NCI-H748 (cell line): Measurements from ENCODE around the gene KCNJ15.
"Not testable (repeated sequence)": the region's sequence is repeated elsewhere in the genome, so short reads cannot be mapped to it uniquely, and the experiment has no call there.

Experiments
- DNase-seq: peaks from one replicate; lab custom pipeline; 2025; ENCODE audit not compliant: unreplicated experiment; lab: John Stamatoyannopoulos, UW

The KCNJ15 gene

DNA sequence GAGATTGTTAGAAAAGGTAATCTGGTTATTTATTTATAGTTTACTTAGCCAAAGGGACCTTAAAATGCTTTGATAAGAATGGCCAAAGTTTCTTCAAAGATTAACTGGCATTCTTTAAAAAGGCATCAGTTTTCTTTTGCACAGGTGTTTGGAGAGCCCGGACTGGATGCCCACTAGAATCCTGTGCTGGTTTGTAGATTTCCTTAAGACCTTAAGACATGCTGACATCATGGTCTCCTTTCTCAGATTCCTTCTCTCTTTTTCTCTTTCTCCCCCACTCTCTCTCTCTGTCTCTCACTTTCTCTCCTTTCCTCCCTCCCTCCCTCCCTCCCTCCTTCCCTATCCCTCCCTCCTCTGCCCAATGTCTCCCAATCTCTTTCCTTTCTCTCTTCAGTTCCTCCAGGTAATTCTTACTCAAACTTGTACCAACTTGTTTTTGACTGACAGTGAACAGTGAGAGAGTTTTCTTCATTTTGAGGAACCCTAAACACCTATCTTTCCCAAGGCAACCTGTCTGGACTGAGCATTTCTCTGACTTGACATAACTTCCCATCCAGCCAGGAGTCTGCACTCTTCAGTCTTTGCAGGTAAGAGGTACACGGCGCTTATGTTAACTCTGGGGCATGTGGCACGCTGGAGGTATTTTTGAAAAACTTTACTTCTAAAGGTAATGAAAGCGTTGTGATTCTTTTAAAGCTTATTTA lies at the start of gene KCNJ15:
Gene KCNJ15 (plus strand): TSS at position 393 of the 704 bp plus-strand sequence. CDS start 42,271 bp downstream, outside the sequence.
- DNase-seq = no peak

DNA sequence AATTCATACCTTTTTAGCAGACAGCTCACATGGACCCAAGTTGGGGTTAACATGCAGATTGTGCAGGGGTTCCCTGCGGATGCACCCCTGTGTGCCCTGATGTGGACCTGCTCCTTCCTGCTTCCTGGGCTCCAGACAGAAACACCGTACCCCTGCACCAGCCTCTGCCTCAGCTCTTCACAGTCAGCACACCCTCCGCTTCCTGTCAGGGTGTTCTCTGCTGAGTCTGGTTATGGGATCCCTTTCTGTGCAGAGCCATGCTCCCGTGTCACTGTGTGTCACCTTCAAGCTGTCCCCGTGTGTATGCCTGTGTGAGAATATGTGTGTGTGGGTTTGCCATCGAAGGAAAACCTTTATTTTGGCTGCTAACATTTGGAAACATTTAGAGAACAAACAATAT lies 48.7 kb upstream of the KCNJ15 start:
- peak; percentile 35 for DNase-seq

DNA sequence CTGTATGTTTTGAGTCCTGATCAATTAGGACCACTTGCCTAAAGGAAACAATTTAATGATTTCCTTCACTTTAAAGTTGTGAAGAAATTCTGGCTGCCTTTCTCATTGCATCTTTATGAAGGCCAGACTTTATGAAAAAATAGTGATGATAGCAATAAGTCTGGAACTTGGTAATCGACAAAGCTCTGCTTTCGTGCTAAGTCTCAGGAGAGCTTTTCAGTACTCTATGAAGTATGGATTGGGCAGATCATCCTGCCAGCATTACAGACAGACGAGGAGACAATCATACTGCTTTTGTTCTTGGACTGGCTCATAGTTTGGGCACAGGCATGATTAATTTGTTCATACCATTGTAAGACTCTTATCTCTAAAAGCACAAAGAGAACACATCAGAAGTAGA lies 45.5 kb upstream of the KCNJ15 start:
- no peak for DNase-seq

DNA sequence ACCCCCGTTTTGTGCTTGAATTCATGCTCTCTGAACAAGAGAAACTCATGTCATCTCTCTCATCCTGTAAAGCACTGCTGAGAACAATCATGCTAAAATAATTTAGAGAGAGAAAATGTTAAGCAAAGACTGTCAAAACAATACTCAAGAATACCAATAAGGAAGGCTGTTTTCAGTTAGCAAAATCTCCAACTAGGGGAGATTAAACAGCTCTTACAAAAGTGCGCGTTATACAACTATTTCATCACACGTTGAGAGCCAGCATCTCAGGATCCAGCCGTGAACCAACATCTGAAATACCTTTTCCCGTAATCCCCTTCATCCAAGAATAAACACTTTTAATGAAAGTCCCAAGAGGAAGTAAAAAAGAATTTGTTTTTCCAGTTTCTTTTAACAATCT lies 44.1 kb upstream of the KCNJ15 start:
- no peak for DNase-seq

DNA sequence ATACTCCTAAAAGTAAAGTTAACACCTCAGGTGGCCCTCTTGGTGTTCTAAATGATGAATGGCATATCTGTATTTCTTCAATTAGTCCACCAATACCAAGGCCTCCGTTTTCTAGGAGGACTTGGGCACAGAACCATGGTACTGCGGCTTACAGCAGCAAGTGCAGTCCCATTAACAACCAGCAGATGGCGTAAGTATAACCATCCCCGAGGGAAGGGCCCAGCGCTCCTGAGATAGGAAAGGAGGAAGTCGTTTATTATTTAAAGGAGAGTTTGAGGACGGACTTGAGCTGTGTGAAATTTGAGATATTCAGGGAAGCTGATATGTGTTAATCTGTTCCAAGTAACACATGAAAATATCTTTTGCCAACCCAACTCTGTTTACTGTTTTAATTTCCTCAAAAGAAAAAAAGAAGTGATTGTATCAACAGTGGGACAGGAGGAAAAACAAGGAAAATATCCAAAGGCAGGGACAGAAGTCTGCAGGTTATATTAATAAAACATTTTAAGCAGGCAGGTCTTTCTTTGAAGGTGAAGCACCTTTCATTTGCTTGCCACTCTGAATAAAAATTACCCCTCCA lies 37.7 kb upstream of the KCNJ15 start:
- DNase-seq = peak; percentile 74

DNA sequence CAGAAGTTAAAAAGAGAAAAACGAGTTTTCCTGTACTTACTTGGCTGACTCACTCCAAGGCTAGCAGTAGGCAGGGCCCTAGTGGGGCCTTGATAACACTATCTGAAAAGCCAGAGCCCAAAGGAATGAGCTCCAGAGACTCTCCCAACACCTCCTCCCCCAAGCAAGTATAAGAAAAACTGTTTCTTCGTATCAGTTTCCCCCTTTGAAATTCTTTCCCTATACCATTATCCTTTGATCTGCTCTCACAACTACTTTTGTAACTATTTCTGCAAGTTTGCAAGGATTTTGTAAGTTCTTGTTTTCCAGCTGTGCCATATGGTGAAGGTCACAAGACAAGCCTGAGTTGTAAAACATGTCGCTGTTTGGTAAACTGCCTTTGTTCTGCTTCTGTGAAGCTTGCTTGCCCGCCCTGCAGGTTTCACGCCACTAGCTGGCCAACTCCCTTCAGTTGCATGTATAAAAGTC lies 36.5 kb upstream of the KCNJ15 start:
- no peak for DNase-seq

DNA sequence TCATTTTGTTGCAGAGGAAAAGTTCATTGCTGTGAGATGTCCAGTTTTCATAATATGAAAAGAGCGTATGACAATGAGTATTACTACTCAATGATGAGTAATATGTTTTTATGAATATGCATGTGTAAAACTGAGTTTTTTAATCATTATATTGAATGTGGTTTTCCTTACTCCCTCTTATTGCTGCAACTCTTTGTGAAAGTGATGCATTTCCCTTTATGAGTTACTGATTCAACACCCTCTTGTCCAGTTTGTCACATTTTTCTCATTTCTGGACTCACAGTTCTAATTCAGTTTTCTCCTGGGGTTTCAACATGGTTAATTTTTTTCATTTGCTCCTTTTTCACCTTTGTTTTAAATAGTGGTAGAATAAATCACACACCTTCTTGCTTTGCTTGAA lies 35.2 kb upstream of the KCNJ15 start:
- DNase-seq = no peak

DNA sequence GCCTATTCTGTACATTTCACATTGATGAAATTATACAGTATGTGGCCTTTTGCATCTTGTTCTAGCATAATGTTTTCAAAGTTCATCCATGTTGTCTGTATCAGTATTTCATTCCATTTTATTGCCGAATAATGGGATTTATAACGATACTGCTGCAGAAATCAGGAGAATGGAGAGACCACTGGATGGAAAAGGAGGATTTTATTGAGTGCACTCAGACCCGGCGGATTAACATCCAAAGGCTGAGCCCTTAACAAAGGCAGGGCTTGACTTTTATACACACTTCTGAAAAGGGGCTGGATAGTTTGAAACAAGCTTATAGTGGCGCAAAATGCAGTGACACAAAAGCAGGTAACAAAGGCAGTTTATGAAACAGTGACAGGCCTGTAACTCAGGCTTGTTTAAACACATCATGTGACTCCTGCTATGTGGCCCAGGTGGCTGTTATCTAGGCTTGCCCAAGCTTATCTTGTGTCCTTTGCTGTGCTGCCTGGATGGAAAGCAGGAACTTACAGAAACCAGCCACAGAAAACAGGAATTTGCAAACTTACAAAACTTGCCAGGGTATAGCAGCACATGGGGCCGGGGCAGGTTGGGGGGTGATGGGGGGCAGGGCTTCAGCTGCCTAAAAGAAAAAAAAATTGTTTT lies 32.8 kb upstream of the KCNJ15 start:
- DNase-seq = peak; percentile 53

DNA sequence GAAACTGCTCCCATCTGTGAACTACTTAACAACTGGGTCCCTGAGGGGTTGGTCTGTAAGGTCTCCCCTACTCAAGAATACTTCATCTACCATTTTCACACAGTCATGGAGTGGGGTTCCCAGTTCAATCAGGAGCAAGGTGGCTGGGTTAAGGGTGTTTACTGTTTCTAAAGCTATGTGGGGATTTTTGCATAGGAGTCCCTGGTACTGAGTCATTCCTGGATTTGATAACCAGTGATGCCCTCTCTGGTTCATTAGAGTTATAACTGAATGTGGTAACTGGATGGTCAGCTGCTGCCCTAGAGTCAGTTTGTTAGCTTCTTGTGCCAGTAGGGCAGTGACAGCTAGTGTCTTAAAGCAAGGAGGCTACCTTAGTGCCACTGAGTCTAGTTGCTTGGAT lies 29.4 kb upstream of the KCNJ15 start:
- no peak for DNase-seq

DNA sequence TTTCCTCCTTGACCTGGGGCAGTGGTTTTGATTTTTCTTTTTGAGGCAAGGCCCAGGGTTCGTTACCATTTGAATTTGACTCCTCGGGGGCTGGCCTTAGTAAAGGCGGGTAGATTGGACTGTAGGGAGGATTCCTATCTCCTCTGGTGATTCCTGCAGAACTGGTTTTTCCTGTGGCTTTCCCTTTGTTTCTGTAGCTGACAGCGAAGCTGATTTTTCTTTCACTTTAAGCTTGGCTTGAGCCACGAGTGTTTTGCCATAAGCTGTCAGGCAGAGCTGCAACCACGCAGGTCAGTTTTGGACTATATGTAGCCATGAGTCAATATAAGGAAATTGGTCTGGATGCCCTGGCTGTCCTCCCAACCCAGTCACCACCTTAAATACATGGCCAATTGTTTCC lies 28.7 kb upstream of the KCNJ15 start:
- DNase-seq = peak; percentile 87

DNA sequence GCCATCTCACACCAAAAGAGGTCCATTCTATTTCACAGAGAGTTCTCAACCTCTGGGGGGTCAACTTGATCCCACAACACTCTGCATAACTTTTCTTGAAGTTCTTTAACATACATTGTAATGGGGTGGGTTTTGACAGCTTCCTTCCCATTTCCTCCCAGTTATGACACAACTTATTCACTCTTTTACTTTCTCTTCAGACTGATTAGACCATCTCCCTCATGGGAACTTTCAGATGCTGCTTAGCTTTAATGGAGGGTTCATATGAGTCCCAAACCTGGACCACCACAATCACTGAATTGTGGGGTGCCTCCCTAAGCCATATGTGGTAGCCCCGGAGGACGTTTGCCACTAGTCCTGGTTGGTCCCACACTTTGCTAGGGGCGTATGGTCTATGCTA lies 28.3 kb upstream of the KCNJ15 start:
- no peak for DNase-seq

DNA sequence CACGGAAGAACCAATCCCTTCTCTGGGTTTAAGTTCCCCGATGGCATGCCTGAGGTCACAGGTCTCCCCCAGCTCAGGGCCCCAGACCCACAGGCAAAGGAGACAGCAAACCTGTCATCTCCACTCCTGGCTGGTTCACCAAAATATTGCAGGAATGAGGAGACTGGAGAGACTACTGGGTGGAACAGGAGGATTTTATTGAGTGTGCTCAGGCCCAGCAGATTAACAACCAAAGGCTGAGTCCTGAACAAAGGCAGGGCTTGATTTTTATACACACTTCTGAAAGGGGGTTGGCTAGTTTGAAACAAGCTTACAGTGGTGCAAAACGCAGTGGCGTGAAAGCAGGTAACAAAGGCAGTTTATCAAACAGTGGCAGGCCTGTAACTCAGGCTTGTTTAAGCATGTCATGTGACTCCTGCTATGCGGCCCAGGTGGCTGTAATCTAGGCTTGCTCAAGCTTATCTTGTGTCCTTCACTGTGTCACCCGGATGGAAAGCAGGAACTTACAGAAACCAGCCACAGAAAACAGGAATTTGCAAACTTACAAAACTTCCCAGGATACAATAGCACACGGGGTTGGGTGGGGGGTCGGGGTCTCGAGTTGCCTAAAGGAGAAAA lies 27.4 kb upstream of the KCNJ15 start:
- peak; percentile 25 for DNase-seq

DNA sequence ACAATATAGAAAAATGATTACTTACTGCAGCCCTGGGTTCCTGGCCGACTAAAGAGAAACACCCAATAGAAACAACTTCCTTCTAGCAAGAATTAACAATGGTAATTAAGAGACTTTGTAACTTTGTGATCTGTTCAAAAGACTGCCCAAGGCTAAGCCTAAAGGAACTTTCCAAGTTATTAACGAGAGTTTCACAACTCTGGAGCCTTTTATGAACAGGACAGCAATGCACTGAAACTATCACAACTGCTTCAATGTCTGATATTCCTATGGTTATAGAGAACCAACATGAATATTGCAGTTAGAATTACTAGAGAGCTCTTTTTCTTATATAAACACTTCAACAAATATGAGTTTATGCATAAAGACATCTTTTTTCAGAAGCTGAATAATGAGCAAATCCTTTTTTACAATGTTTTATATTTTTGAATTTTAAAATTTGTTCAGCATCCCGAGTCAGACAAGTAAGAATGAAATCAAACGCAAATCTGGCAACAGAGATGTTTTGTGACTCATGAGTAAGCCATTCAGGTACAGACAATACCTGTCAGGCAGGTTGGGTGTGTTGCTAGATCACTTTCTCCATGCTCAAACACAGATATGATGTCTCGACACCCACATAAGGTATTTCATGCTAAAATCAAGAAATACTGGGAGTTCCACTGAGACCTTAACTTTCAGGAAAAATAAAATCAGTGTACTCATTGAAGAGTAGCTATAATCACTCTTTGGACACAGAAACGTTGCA lies 22.2 kb upstream of the KCNJ15 start:
- peak; percentile 29 for DNase-seq

DNA sequence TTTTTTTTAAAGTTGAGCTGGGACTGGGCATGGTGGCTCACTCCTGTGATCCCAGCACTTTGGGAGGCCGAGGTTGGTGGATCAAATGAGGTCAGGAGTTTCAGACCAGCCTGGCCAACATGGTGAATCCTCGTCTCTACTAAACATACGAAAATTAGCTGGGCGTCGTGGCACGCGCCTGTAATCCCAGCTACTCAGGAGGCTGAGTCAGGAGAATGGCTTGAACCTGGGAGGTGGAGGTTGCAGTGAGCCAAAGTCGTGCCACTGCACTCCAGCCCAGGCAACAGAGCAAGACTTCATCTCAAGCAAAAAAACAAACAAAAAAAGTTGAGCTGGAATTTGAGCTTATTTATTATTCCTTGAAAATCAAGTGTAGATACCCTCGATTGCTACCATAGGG lies 21.5 kb upstream of the KCNJ15 start:
- not testable (repeated sequence) for DNase-seq

DNA sequence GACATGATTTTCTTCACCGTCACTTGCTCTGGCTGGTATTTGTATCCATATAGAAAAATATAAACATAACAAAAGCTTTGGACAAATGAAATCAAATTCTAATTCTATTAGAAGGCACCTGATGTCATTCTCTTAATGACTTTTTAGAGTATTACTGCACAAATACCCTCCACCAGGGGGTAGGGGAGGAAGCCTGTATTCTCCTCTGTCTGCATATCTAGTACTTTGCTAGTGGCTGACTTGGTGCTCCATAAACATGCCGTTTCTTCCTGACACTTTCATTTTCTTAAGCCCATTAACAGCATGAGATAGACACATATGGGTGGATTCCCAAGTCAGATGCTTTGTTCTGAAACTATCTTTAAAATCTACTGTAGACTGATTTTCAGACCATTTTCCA lies 20.6 kb upstream of the KCNJ15 start:
- DNase-seq = no peak

DNA sequence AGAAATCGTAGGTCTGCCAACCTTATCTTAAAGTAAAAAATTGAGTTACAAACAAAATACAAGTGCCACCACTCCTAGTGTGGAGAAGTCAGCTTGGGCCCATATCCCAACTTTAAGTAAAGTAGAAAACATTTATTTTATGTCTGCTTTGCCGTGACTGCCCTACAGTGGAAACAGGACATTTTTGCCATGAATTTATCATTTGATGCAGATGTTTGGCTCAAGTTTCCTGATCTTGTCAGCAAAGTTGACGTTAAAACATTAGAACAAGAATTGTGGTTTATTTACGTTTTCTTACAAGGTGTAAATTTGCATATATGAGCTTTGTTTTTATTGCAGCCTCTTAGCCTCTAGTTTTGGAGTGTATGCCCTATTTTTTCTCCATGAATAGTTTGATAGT lies 17.1 kb upstream of the KCNJ15 start:
- no peak for DNase-seq

DNA sequence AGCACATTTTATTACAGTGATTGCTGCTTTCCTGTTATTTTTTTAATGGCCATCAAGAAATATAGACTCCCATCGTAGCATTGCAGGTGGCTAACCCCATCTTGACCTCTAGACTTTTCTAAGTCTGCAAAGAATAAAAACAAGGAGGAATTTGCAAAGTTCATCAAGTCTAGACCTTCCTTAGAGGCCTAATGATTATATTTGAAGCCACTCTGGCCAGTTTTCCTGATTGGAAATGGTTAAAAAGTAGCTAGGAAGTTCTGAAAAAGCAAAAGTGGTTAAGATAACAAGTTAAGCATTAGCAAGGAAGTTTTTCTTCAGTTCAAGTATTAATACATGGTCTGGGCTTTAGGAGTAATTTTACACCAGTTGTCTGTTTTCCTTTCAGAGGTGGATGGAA lies 16.7 kb upstream of the KCNJ15 start:
- no peak for DNase-seq

DNA sequence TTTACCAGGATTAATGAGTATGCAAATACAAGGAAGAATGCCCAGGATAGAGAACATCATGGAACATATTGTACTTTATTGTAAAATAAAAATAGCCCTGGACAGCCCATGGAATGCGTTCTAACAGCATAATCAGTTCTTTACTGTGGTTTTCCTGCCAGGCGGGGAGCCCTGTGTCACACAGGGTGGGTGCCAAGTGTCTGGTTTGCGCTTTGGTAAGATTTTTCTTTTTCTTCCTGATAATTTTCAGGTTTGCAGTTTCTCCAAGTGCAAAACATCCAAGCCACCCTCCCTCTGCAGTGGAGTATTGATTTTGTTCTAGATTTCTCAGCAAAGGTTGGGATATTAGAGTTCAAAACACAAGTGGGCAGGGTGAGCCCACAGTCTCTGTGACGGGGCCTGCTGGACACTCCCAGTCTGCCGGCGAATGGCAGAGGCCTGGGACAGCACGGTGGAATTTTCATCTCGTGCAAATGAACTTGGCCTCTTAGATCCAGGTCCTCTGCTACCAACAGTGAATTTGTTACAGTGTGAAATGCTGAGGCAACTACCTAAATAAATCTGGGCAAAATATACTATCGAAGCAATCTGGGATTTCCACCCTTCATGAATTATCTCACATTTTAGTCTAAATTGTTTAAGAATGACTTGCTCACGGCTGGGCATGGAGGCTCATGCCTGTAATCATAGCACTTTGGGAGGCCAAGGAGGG lies 15.6 kb upstream of the KCNJ15 start:
- no peak for DNase-seq

DNA sequence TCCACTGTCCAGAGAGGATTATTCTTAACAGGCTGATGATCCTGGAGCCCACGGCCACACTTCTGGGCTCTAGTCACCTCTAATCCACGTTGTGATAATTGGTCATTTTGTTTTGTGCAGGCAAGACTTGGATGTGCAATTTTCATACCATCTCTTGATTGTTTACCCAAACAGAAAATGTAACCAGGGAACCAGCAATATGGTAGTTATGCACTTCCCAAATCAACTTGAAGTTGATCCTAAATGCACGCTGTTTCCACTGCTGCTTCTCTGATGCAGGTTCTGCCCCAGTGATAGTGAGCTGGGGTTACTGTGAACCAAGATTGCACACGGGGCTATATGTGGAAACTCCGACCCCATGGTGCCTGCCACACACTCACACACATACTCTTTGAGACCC lies 14.7 kb upstream of the KCNJ15 start:
- DNase-seq = no peak

DNA sequence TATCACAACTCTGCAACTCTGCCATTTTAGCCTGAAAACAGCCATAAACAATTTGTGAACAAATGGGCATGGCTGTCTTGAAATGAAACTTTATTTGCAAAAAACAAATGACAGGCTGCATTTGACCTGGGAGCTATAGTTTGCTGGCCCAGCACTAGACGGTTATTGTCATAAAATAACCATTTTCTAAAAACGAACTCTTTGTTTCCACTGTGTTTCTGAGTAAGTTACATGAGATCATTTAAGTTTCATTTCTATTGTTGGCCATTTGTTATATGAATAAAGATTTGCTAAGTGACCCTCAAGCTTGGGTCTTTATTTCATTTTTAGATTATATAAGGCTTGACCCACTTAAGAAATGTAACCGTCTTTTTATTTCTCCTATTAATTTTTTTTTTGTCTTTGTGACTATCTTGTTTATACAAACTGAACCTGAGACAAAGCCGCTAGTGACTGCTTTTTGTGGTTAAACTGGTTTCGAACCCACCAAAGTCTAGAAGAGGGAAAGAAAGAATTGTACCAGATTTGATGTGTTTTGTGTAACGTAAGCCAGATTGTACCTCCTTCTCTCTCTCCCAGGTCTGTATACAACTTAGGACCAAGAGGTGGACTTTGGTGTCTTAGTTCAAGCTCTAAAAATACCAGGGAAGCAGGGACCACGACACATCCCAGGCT lies 12.9 kb upstream of the KCNJ15 start:
- no peak for DNase-seq
